HepG2 (cell line): ENCODE results near the gene CYP2A6. TPM values are rescaled to one million over a fixed set of nuclear protein-coding genes. Genes with fewer than 3 reads are reported as not detected.

ENCODE experiments used
- BATF2 ChIP-seq: sonication (generic); formaldehyde crosslinking; IDR thresholded peaks from 2 replicates; pipeline ENCODE4 v1.8.0; 2022; ENCODE audit warnings: mild to moderate bottlenecking, missing genetic modification reagents, moderate library complexity
- FOXC1 ChIP-seq: sonication (generic); formaldehyde crosslinking; IDR thresholded peaks from 2 replicates; pipeline ENCODE4 v1.8.0; 2022; ENCODE audit warnings: mild to moderate bottlenecking, missing genetic modification reagents, borderline replicate concordance
- GFI1 ChIP-seq: sonication (generic); formaldehyde crosslinking; IDR thresholded peaks from 2 replicates; pipeline ENCODE4 v1.5.0; 2020; ENCODE audit warnings: missing genetic modification reagents, mild to moderate bottlenecking, borderline replicate concordance
- MLX ChIP-seq: IDR thresholded peaks from 2 replicates; pipeline ENCODE4 v1.6.1; 2016
- PHF20 ChIP-seq: sonication (generic); formaldehyde crosslinking; IDR thresholded peaks from 2 replicates; pipeline ENCODE4 v1.5.0; 2020; ENCODE audit warnings: mild to moderate bottlenecking, missing genetic modification reagents
- POLR2AphosphoS2 ChIP-seq: IDR thresholded peaks from 2 replicates; pipeline ENCODE4 v1.6.1; 2011; ENCODE audit warnings: low read depth, low read length, improper control_type of control experiment
- RCOR2 ChIP-seq: IDR thresholded peaks from 2 replicates; pipeline ENCODE4 v1.6.1; 2016; ENCODE audit warnings: missing biosample characterization, missing genetic modification reagents
- REXO4 ChIP-seq: sonication (generic); formaldehyde crosslinking; IDR thresholded peaks from 2 replicates; pipeline ENCODE4 v1.8.0; 2022; ENCODE audit warnings: missing genetic modification reagents, mild to moderate bottlenecking, borderline replicate concordance
- RXRA ChIP-seq: sonication (generic); formaldehyde crosslinking; IDR thresholded peaks from 2 replicates; pipeline ENCODE4 v1.5.1; 2020; ENCODE audit warnings: missing genetic modification reagents
- SSRP1 ChIP-seq: IDR thresholded peaks from 2 replicates; pipeline ENCODE4 v1.6.1; 2016; ENCODE audit warnings: control low read depth
- TARDBP ChIP-seq: sonication (generic); formaldehyde crosslinking; IDR thresholded peaks from 2 replicates; pipeline ENCODE4 v1.8.0; 2022; ENCODE audit warnings: mild to moderate bottlenecking, missing genetic modification reagents
- TBP ChIP-seq: sonication (generic); formaldehyde crosslinking; IDR thresholded peaks from 2 replicates; pipeline ENCODE4 v1.5.0; 2020; ENCODE audit warnings: missing genetic modification reagents
- TRAFD1 ChIP-seq: sonication (generic); formaldehyde crosslinking; IDR thresholded peaks from 2 replicates; pipeline ENCODE4 v1.5.1; 2020; ENCODE audit warnings: missing genetic modification reagents, mild to moderate bottlenecking, borderline replicate concordance
- ZNF101 ChIP-seq: sonication (generic); formaldehyde crosslinking; IDR thresholded peaks from 2 replicates; pipeline ENCODE4 v1.4.0; 2020; ENCODE audit warnings: mild to moderate bottlenecking, low read depth, missing genetic modification reagents, borderline replicate concordance
- ZNF260 ChIP-seq: sonication (generic); formaldehyde crosslinking; IDR thresholded peaks from 2 replicates; pipeline ENCODE4 v1.4.0; 2020; ENCODE audit warnings: missing genetic modification reagents, low read depth, mild to moderate bottlenecking, borderline replicate concordance
- ZNF451 ChIP-seq: sonication (generic); formaldehyde crosslinking; IDR thresholded peaks from 2 replicates; pipeline ENCODE4 v1.5.0; 2020; ENCODE audit warnings: mild to moderate bottlenecking, missing genetic modification reagents
- ZNF549 ChIP-seq: sonication (generic); formaldehyde crosslinking; IDR thresholded peaks from 2 replicates; pipeline ENCODE4 v1.5.0; 2020; ENCODE audit warnings: missing genetic modification reagents
- ZNF615 ChIP-seq: sonication (generic); formaldehyde crosslinking; IDR thresholded peaks from 2 replicates; pipeline ENCODE4 v1.5.0; 2020; ENCODE audit warnings: mild to moderate bottlenecking, missing genetic modification reagents, borderline replicate concordance
- ZNF652 ChIP-seq: IDR thresholded peaks from 2 replicates; pipeline ENCODE4 v1.6.1; 2016; ENCODE audit warnings: low read depth, borderline replicate concordance
- ZNF850 ChIP-seq: sonication (generic); formaldehyde crosslinking; conservative IDR thresholded peaks from 2 replicates; pipeline ENCODE4 v1.9.0; 2021; ENCODE audit warnings: mild to moderate bottlenecking, missing genetic modification reagents
- polyA plus RNA-seq, 8 experiments: library from polyadenylated mRNA; depleted of rRNA in 3 of 8; stranded (reverse) in 7 of 8; unstranded in 1 of 8; fragments of >200 nt; fragmentation: Illumina TruSeq in 4 of 8; extraction: Trizol in 4 of 8; gene quantifications; 2 replicates each; pipeline versions ENCODE4 v1.2.1 to v1.2.3, GENCODE V29; 2011 to 2016; ENCODE audit warnings: low read depth in 4 of 8, missing spikeins in 1 of 8, mixed read lengths in 1 of 8; ENCODE audit not compliant: insufficient read depth in 1 of 8
- total RNA-seq, 5 experiments: library from RNA; depleted of rRNA; stranded (reverse); fragments of >200 nt; fragmentation: Illumina TruSeq; extraction: Trizol; gene quantifications; 2 replicates each; pipeline ENCODE4 v1.2.3, GENCODE V29; 2016; ENCODE audit warnings: low read depth in 1 of 5
- TF ChIP-seq, protein P1 (sequence below): IDR thresholded peaks from 2 replicates; pipeline ENCODE4 v1.6.1; 2016; ENCODE audit warnings: low read depth
- TF ChIP-seq, protein P2 (sequence below): sonication (generic); formaldehyde crosslinking; IDR thresholded peaks from 2 replicates; pipeline ENCODE4 v1.4.0; 2020; ENCODE audit warnings: missing genetic modification reagents, borderline replicate concordance

CYP2A6 gene
- total and polyA plus RNA-seq, 2 of the 13 experiments (the other 11 are each of a cell fraction or from before 2014, with no cell fraction given): not detected

GRCh38 chr19:40797963-40798682 lies 52.1 kb downstream of the CYP2A6 start (continued):
- TF ChIP-seq TRAFD1 (peak; percentile 49; the same call in 1 of the 2 replicates), REXO4 (CRISPR knock-in tag) (no peak), SSRP1 (CRISPR knock-in tag) (no peak), RCOR2 (CRISPR knock-in tag) (0 out of 2 replicates have a peak, but pooled peaks have one; percentile 27), ZNF652 (CRISPR knock-in tag) (no peak; the same call in 1 of the 2 replicates), ZNF850 (no peak), ZNF615 (CRISPR knock-in tag) (peak; percentile 90), PHF20 (CRISPR knock-in tag) (no peak), ZNF260 (CRISPR knock-in tag) (no peak), ZNF101 (CRISPR knock-in tag) (no peak; the same call in 1 of the 2 replicates), TARDBP (CRISPR knock-in tag) (no peak; the same call in 1 of the 2 replicates), RXRA (peak; percentile 96), BATF2 (CRISPR knock-in tag) (no peak), FOXC1 (CRISPR knock-in tag) (peak; percentile 65; the same call in 1 of the 2 replicates), POLR2AphosphoS2 (no peak), MLX (CRISPR knock-in tag) (peak; percentile 45; the same call in 1 of the 2 replicates), ZNF451 (CRISPR knock-in tag) (no peak), ZNF549 (CRISPR knock-in tag) (no peak), GFI1 (no peak), TBP (CRISPR knock-in tag) (no peak)
- TF ChIP-seq, protein P1, sequence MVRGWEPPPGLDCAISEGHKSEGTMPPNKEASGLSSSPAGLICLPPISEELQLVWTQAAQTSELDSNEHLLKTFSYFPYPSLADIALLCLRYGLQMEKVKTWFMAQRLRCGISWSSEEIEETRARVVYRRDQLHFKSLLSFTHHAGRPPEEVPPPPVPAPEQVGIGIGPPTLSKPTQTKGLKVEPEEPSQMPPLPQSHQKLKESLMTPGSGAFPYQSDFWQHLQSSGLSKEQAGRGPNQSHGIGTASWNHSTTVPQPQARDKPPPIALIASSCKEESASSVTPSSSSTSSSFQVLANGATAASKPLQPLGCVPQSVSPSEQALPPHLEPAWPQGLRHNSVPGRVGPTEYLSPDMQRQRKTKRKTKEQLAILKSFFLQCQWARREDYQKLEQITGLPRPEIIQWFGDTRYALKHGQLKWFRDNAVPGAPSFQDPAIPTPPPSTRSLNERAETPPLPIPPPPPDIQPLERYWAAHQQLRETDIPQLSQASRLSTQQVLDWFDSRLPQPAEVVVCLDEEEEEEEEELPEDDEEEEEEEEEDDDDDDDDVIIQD: no peak
- TF ChIP-seq, protein P2, sequence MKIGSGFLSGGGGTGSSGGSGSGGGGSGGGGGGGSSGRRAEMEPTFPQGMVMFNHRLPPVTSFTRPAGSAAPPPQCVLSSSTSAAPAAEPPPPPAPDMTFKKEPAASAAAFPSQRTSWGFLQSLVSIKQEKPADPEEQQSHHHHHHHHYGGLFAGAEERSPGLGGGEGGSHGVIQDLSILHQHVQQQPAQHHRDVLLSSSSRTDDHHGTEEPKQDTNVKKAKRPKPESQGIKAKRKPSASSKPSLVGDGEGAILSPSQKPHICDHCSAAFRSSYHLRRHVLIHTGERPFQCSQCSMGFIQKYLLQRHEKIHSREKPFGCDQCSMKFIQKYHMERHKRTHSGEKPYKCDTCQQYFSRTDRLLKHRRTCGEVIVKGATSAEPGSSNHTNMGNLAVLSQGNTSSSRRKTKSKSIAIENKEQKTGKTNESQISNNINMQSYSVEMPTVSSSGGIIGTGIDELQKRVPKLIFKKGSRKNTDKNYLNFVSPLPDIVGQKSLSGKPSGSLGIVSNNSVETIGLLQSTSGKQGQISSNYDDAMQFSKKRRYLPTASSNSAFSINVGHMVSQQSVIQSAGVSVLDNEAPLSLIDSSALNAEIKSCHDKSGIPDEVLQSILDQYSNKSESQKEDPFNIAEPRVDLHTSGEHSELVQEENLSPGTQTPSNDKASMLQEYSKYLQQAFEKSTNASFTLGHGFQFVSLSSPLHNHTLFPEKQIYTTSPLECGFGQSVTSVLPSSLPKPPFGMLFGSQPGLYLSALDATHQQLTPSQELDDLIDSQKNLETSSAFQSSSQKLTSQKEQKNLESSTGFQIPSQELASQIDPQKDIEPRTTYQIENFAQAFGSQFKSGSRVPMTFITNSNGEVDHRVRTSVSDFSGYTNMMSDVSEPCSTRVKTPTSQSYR (CRISPR knock-in tag): peak; percentile 62; the same call in 1 of the 2 replicates
